ENCODE data around the gene PIWIL4. TPM values are rescaled to one million over a fixed set of nuclear protein-coding genes. Genes with fewer than 3 reads are reported as not detected.
"Not testable (repeated sequence)": the region's sequence is repeated elsewhere in the genome, so short reads cannot be mapped to it uniquely, and the experiment has no call there.

PIWIL4 gene
- polyA plus RNA-seq, 1 donor = 4.7 TPM

DNA sequence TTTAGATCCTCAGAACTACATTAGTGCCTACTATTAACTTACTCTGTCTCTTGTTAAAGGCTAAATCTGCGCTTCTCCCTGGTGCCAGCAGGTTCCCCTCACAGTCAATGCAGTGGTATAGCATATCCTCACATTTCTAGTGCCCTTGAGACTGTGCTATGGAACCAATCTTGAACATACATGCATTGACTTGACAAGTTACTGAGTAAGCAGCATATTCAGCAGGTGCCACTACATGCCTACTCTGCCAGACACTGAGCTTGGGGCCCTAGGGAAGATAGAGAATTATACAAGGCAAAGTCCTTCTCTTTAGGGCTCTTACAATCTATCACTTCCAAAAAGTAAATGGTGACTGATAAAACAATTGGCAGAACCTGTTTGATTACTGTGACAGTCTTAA, 20.3 kb upstream of the PIWIL4 start:
- no peak for DNase-seq

DNA sequence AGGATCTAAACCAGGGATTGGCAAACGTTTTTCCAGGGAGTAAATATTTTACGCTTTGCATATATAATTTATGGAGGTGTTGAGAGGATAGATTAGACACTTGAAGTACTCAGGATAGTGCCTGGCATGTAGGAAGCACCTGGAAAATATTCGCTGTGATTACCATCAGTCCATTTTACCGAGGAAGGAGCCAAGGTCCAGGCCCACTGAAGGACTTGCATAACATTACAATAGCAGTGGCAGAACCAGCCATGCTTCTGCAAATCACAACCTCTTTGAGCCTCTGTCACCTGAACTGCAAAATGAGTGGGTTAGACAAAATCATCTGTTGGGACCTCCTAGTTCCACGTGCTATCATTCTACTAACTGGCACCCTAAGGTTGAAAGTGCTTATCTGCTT, 18.0 kb upstream of the PIWIL4 start:
- no peak for DNase-seq

DNA sequence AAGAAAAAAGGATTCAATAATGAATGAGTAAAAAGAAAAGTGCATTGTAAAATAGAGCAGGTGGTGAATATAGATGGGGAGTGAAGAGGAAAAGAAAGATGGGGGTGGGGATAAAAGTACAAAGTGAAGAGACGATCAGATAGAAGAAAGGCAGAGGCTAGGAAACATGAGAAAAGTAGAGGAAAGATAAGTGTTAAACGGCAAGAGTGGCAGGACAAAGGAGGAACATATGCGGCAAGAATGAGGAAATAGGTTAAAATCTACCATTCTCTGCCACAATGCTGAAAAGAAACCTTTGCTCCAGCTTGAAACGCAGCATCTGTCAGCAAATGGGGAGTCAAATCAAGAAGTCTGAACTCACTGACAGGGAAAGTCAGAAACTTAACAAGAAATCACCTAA, 16.7 kb upstream of the PIWIL4 start:
- no peak for DNase-seq

- no peak for DNase-seq
Observed at GRCh38 chr11:94553938-94554337, 13.2 kb upstream of the PIWIL4 start.

DNA sequence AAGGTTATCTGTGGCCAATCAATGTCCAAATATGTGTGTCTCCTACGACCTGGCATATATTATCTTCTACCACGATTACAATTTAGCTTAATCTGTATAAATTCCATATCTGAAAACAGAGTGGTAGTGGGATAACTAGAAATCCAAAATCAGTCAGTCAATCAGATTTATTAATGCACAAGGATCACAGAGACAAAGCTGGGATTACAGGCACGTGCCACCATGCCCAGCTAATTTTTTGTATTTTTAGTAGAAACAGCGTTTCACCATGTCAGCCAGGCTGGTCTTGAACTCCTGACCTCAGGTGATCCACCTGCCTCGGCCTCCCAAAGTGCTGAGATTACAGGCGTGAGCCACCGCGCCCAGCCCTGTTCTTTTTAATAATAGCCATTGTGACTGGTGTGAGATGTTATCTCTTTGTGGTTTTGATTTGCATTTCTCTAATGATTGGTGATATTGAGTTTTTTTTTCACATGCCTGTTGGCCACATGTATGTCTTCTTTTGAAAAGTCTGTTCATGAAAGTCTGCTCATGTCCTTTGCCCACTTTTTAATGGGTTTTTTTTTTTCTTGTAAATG, 11.3 kb upstream of the PIWIL4 start:
- not testable (repeated sequence) for DNase-seq

- no peak for DNase-seq
Observed at GRCh38 chr11:94557421-94557820, 9.7 kb upstream of the PIWIL4 start.

DNA sequence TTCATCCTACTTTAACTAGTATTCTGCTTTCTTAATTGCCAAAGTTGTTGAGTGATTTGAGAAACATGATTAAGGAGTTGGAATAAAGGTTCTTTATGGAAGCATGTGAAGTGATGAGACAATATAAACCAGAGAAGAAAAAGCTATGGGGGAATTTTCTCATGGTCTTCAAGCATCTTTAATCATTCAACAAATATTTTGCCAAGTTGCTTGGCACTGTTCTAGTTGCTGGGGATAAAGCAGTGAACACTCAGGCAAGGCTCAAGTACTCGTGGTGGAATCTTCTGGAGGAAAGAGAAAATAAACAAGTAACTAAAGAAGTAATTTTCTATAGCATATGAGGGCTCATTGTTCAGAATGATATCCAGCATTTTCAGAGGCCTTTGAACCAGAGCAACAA, 9.2 kb upstream of the PIWIL4 start:
- no peak for DNase-seq

DNA sequence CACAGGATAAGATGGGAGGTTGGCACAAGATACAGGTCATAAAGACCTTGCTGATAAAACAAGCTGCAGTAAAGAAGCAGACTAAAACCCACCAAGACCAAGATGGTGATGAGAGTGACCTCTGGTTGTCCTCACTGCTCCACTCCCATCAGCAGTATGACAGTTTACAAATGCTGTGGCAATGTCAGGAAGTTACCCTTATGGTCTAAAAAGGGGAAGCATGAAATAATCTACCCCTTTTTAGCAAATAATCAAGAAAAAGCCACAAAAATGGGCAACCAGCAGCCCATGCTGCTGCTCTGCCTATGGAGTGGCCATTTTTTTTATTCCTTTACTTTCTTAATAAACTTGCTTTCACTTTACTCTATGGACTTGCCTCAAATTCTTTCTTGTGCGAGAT, 8.7 kb upstream of the PIWIL4 start:
- no peak for DNase-seq

DNA sequence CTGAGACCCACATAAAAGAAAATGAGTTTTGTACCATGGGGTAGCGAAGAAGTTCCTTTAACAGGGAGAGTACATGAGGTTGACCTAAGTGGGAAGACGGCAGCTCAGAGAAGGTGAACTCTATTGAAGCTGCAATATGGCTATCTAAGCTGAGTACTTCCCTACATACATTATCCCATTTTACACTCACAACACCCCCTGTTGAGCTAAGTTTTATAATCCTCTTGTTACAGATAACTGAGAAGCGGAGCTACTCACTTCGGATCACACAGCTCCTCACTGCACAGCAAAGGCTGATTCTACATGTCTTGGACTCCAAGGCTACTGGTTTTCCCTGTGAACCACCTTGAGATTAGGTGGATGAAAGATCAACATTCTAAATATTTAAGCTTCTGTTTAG, 8.2 kb upstream of the PIWIL4 start:
- no peak for DNase-seq

- DNase-seq = no peak
Observed at GRCh38 chr11:94559361-94559760, 7.8 kb upstream of the PIWIL4 start.

- no peak for DNase-seq
Observed at GRCh38 chr11:94560834-94561233, 6.3 kb upstream of the PIWIL4 start.

DNA sequence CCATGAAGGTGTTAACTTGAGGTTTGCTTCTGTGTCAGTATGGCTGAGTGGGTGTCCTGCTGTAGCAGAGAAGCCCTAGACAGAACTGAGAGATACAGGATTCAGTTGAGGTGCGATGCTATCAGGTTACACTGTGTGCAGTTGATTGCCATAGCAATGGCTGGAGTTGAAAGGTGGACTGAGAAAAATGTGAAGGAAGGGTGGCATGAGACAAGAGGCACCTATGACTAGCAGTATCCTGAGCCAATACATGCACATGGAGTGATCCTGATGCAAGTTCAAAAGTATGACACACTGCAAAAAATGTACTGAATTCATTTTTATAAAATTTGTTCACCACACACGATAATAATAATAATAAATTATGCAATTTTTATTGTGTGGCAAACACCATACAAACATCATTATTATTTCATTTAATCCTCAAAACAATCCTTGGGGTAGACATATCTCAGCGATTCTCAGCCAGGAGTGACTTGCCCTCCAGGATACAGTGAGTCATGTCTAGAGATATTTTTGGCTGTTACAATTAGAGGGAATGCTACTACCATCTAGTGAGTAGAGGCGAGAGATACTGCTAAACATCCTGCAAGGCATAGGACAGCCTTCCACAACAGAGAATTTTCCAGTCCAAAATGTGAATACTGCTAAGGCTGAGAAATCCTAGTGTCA, 3.9 kb upstream of the PIWIL4 start:
- no peak for DNase-seq

- DNase-seq = no peak
Observed at GRCh38 chr11:94563848-94564467, 3.2 kb upstream of the PIWIL4 start.

GRCh38 chr11:94568200-94568599, 1.0 kb downstream of the PIWIL4 start:
- no peak for DNase-seq

GRCh38 chr11:94568717-94569116, 1.5 kb downstream of the PIWIL4 start:
- DNase-seq = no peak

DNA sequence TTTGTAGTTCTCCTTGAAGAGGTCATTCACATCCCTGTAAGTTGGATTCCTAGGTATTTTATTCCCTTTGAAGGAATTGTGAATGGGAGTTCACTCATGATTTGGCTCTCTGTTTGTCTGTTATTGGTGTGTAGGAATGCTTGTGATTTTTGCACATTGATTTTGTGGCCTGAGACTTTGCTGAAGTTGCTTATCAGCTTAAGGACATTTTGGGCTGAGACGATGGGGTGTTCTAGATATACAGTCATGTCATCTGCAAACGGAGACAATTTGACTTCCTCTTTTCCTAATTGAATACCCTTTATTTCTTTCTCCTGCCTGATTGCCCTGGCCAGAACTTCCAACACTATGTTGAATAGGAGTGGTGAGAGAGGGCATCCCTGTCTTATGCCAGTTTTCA, 5.8 kb downstream of the PIWIL4 start:
- DNase-seq = not testable (repeated sequence)

DNA sequence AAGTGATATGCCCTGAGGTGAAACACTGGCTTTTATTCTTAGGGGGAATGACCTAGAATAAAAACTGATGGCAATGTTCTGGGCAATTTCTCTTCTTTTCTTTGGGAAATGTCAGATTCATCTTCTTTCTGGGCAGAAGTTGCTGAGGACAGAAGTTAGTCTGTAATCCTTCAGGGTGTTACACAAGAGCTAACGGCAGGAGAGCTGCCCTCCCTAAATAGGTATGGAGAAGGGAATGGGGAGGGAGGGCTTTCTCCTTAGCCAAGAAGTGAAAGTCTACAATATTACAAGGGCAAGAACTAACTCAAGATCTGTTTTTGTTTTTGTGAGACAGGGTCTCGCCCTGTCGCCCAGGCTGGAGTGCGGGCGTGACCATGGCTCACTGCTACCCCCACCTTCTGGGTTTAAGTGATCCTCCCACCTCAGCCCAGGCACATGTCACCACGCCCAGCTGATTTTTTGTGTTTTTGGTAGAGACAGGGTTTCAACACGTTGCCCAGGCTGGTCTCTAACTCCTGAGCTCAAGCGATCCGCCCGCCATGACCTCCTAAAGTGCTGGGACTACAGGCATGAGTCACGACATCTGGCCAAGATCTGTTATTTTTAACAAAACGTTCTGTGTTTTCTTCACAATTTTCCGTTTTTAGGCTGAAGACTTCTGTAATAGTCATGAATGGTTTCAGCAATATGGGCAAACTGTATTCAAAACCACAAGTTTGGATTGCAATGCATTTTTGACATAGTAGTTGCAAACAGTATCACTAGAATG, 7.2 kb downstream of the PIWIL4 start:
- DNase-seq = no peak

- no peak for DNase-seq
Observed at GRCh38 chr11:94576306-94576705, 9.1 kb downstream of the PIWIL4 start.

DNA sequence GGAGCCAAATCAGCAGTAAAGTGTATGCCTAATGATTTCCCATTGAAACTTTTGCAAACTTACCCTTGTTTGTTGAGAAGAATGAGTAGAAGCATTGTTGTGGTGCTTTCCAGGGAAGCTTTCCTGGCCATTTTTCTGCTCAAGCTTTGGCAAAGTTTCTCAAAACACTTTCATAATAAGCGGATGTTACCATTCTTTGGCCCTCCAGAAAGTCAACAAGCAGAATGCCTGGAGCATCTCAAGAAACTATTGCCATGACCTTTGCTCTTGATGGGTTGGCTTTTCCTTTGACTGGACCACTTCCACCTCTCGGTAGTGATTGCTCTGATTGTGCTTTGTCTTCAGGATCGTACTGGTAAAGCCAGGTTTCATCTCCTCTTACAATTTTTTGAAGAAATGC, 10.7 kb downstream of the PIWIL4 start:
- DNase-seq = no peak

GRCh38 chr11:94581926-94582325, 14.8 kb downstream of the PIWIL4 start:
- no peak for DNase-seq

DNA sequence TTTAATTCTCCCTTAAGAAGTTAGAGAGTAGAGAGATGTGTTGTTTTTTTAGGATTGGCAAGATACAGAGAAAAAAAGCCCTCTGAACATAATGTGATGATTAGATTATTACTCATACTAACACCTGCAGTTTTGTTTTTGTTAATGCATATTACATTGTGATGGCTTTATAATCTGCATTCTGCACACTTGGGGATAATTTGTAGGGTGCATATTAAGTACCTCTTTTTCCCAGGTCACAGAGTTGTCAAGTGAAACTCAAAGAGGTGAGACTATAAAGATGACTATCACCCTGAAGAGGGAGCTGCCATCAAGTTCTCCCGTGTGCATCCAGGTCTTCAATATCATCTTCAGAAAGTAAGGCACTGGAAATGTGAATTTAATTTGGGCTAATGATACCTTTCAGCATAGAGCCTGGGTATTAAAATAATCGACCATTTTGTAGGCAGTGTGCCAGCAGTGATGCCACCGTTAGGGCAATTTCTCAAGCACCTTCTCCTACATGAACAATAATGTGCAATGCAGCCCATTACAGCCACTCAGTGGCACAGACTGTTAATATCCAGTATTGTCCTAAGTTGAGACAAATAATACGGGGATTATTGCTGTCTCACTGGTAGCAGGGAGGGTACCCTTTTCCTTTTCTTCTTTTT, 16.2 kb downstream of the PIWIL4 start:
- DNase-seq = no peak

- no peak for DNase-seq
Observed at GRCh38 chr11:94583866-94584500, 16.8 kb downstream of the PIWIL4 start.
